WTC11 (cell line): ENCODE results near the gene TBC1D22A. TPM values are rescaled to one million over a fixed set of nuclear protein-coding genes. Genes with fewer than 3 reads are reported as not detected.

Source experiments
- ATAC-seq: fragments of 200-7000 bp; cut with Tn5 transposase; 2 replicates; pipeline ENCODE4 v1.10.0; 2021; ENCODE audit warnings: mild to moderate bottlenecking, moderate library complexity
- CTCF ChIA-PET: fragments of 300-600 bp; sonication (Branson Sonifier 250); formaldehyde crosslinking; loops from one replicate; lab custom pipeline; 2021; ENCODE audit warnings: antibody characterized with exemption; lab: Charles Lee
- POLR2A ChIA-PET: fragments of 350-600 bp; sonication (Branson Sonifier 250); formaldehyde crosslinking; loops from one replicate; lab custom pipeline; 2021; ENCODE audit warnings: antibody characterized with exemption; lab: Charles Lee
- DNase-seq: peaks from one replicate; pipeline ENCODE4 v3.0.0; 2021; ENCODE audit warnings: low spot score
- H3K27ac Mint-ChIP-seq: 2 replicates; pipeline ENCODE4 v1.8.0; 2021; ENCODE audit warnings: mixed read lengths
- H3K27me3 Mint-ChIP-seq: 2 replicates; pipeline ENCODE4 v1.8.0; 2021; ENCODE audit warnings: low read depth, mild to moderate bottlenecking, moderate library complexity, mixed read lengths
- H3K36me3 Mint-ChIP-seq: 2 replicates; pipeline ENCODE4 v1.8.0; 2021; ENCODE audit warnings: mixed read lengths
- H3K4me1 Mint-ChIP-seq: 2 replicates; pipeline ENCODE4 v1.8.0; 2022; ENCODE audit warnings: mixed read lengths
- H3K4me3 Mint-ChIP-seq: 2 replicates; pipeline ENCODE4 v1.8.0; 2021; ENCODE audit warnings: mild to moderate bottlenecking, moderate library complexity, mixed read lengths
- H3K9me3 Mint-ChIP-seq: 2 replicates; pipeline ENCODE4 v1.8.0; 2021; ENCODE audit warnings: mixed read lengths
- CBFB ChIP-seq: sonication (generic); formaldehyde crosslinking; IDR thresholded peaks from 2 replicates; pipeline ENCODE4 v1.8.1; 2022; ENCODE audit warnings: mild to moderate bottlenecking, low read depth, missing genetic modification reagents
- ESRRA ChIP-seq: sonication (generic); formaldehyde crosslinking; IDR thresholded peaks from 2 replicates; pipeline ENCODE4 v1.8.1; 2022; ENCODE audit warnings: mild to moderate bottlenecking, missing genetic modification reagents, borderline replicate concordance
- FOXP1 ChIP-seq: sonication (generic); formaldehyde crosslinking; IDR thresholded peaks from 2 replicates; pipeline ENCODE4 v1.8.0; 2022; ENCODE audit warnings: missing genetic modification reagents, mild to moderate bottlenecking, moderate library complexity, borderline replicate concordance
- GABPB1 ChIP-seq: sonication (generic); formaldehyde crosslinking; IDR thresholded peaks from 2 replicates; pipeline ENCODE4 v1.8.1; 2023; ENCODE audit warnings: mild to moderate bottlenecking, missing genetic modification reagents
- JUN ChIP-seq: sonication (generic); formaldehyde crosslinking; IDR thresholded peaks from 2 replicates; pipeline ENCODE4 v1.8.0; 2023; ENCODE audit warnings: mild to moderate bottlenecking, missing genetic modification reagents
- KAT7 ChIP-seq: sonication (generic); formaldehyde crosslinking; IDR thresholded peaks from 2 replicates; pipeline ENCODE4 v1.8.1; 2023; ENCODE audit warnings: missing genetic modification reagents, mild to moderate bottlenecking, borderline replicate concordance
- NFYB ChIP-seq: sonication (generic); formaldehyde crosslinking; conservative IDR thresholded peaks from 2 replicates; pipeline ENCODE4 v1.8.0; 2022; ENCODE audit warnings: low read depth, missing genetic modification reagents
- NR2C2 ChIP-seq: sonication (generic); formaldehyde crosslinking; IDR thresholded peaks from 2 replicates; pipeline ENCODE4 v1.8.0; 2022; ENCODE audit warnings: mild to moderate bottlenecking, missing genetic modification reagents
- PRRX2 ChIP-seq: fragments of 250-450 bp; sonication (Bioruptor Pico); IDR thresholded peaks from 2 replicates; pipeline ENCODE4 v1.8.0; 2021; ENCODE audit warnings: mild to moderate bottlenecking
- RORB ChIP-seq: fragments of 250-450 bp; sonication (Bioruptor Pico); IDR thresholded peaks from 2 replicates; pipeline ENCODE4 v1.9.0; 2021; ENCODE audit warnings: mild to moderate bottlenecking
- TP53 ChIP-seq: sonication (generic); formaldehyde crosslinking; IDR thresholded peaks from 2 replicates; pipeline ENCODE4 v1.8.1; 2023; ENCODE audit warnings: mild to moderate bottlenecking, missing genetic modification reagents
- ZNF138 ChIP-seq: sonication (generic); formaldehyde crosslinking; conservative IDR thresholded peaks from 2 replicates; pipeline ENCODE4 v1.8.1; 2022; ENCODE audit warnings: mild to moderate bottlenecking, moderate library complexity, missing genetic modification reagents
- ZNF317 ChIP-seq: sonication (generic); formaldehyde crosslinking; IDR thresholded peaks from 2 replicates; pipeline ENCODE4 v1.8.1; 2023; ENCODE audit warnings: low read depth, mild to moderate bottlenecking, moderate library complexity, missing genetic modification reagents, borderline replicate concordance
- ZNF416 ChIP-seq: fragments of 250-450 bp; sonication (Bioruptor Pico); IDR thresholded peaks from 2 replicates; pipeline ENCODE4 v1.9.0; 2021; ENCODE audit warnings: mild to moderate bottlenecking, inconsistent platforms
- total RNA-seq: library from RNA; stranded (reverse); gene quantifications from 3 replicates; pipeline ENCODE4 v1.2.3, GENCODE V29; 2021
- TF ChIP-seq, protein P1 (sequence below): sonication (generic); formaldehyde crosslinking; IDR thresholded peaks from 2 replicates; pipeline ENCODE4 v1.8.1; 2023; ENCODE audit warnings: mild to moderate bottlenecking, missing genetic modification reagents, borderline replicate concordance
- TF ChIP-seq, protein P2 (sequence below): sonication (generic); formaldehyde crosslinking; IDR thresholded peaks from 2 replicates; pipeline ENCODE4 v1.8.1; 2022; ENCODE audit warnings: low read depth, mild to moderate bottlenecking, moderate library complexity, missing genetic modification reagents, borderline replicate concordance
- TF ChIP-seq, protein P3 (sequence below): fragments of 250-450 bp; sonication (Bioruptor Pico); IDR thresholded peaks from 2 replicates; pipeline ENCODE4 v1.9.0; 2021; ENCODE audit warnings: mild to moderate bottlenecking
- TF ChIP-seq, protein P4 (sequence below): fragments of 250-450 bp; sonication (Bioruptor Pico); IDR thresholded peaks from 2 replicates; pipeline ENCODE4 v1.9.0; 2021; ENCODE audit warnings: mild to moderate bottlenecking
- TF ChIP-seq, protein P5 (sequence below): sonication (generic); formaldehyde crosslinking; IDR thresholded peaks from 2 replicates; pipeline ENCODE4 v1.8.0; 2022; ENCODE audit warnings: missing genetic modification reagents
- TF ChIP-seq, protein P6 (sequence below): sonication (generic); formaldehyde crosslinking; IDR thresholded peaks from 2 replicates; pipeline ENCODE4 v1.8.1; 2022; ENCODE audit warnings: mild to moderate bottlenecking, moderate library complexity, missing genetic modification reagents

TBC1D22A gene
- total RNA-seq, 1 experiment from 2014 or later: 18.1 TPM

DNA sequence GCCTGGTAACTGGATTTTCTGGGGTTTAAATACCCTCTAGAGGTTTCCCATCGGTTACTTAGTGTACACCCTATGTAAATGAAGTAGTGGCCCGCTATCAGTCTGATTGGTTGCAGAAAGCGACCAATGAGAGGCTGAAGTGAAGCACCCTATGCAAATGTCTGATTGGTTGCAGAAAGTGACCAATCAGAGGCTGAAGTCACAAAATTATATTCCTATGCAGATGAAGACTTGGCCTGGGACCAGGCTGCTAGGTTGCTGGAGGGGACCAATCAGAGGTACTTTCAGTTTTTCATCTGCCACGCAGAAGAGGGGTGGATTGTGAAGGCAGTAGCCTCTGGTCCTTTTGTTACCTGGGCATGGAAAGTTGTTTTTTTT lies 134.8 kb downstream of the TBC1D22A start (continued):
- TF ChIP-seq, protein P1, sequence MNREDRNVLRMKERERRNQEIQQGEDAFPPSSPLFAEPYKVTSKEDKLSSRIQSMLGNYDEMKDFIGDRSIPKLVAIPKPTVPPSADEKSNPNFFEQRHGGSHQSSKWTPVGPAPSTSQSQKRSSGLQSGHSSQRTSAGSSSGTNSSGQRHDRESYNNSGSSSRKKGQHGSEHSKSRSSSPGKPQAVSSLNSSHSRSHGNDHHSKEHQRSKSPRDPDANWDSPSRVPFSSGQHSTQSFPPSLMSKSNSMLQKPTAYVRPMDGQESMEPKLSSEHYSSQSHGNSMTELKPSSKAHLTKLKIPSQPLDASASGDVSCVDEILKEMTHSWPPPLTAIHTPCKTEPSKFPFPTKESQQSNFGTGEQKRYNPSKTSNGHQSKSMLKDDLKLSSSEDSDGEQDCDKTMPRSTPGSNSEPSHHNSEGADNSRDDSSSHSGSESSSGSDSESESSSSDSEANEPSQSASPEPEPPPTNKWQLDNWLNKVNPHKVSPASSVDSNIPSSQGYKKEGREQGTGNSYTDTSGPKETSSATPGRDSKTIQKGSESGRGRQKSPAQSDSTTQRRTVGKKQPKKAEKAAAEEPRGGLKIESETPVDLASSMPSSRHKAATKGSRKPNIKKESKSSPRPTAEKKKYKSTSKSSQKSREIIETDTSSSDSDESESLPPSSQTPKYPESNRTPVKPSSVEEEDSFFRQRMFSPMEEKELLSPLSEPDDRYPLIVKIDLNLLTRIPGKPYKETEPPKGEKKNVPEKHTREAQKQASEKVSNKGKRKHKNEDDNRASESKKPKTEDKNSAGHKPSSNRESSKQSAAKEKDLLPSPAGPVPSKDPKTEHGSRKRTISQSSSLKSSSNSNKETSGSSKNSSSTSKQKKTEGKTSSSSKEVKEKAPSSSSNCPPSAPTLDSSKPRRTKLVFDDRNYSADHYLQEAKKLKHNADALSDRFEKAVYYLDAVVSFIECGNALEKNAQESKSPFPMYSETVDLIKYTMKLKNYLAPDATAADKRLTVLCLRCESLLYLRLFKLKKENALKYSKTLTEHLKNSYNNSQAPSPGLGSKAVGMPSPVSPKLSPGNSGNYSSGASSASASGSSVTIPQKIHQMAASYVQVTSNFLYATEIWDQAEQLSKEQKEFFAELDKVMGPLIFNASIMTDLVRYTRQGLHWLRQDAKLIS (CRISPR knock-in tag): no peak

DNA sequence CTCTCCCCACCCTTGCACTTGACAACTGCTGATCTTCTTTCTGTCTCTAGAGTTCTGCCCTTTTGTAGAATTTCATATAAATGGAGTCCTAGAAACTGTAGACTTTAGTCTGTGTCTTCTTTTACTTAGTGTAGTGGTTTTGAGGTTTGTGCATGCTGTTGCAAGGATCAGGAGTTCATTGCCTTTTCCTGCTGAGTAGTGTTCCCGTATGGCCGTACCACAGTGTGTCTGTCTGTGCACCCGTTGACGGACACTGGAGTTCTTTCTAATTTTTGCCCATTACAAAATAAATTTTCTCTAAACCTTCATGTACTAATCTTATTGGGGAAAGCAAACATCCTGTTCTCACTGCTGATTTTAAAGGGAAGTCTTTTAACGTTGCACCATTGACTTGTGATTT lies 138.1 kb downstream of the TBC1D22A start:
- H3K4me3 Mint-ChIP-seq: no peak overlapping the region
- H3K36me3 Mint-ChIP-seq: peaks cover 8% of the 10 kb centered on the region
- ATAC-seq: no peak
- peak overlapping the region; percentile 2; the same call in 1 of the 2 replicates for H3K27ac Mint-ChIP-seq
- ChIA-PET POLR2A (no interaction called here), CTCF (no interaction called here)
- peaks cover 16% of the 10 kb centered on the region for H3K4me1 Mint-ChIP-seq
- H3K9me3 Mint-ChIP-seq: no peaks in the 10 kb centered on the region; the same call in 1 of the 2 replicates
- TF ChIP-seq FOXP1 (CRISPR knock-in tag) (no peak), CBFB (CRISPR knock-in tag) (no peak), ZNF138 (no peak), JUN (CRISPR knock-in tag) (no peak), RORB (no peak), GABPB1 (CRISPR knock-in tag) (no peak), ZNF416 (no peak), NR2C2 (CRISPR knock-in tag) (no peak), PRRX2 (CRISPR knock-in tag) (no peak), NFYB (no peak), KAT7 (no peak), ZNF317 (CRISPR knock-in tag) (no peak), TP53 (CRISPR knock-in tag) (no peak), ESRRA (CRISPR knock-in tag) (no peak)
- TF ChIP-seq, protein P2, sequence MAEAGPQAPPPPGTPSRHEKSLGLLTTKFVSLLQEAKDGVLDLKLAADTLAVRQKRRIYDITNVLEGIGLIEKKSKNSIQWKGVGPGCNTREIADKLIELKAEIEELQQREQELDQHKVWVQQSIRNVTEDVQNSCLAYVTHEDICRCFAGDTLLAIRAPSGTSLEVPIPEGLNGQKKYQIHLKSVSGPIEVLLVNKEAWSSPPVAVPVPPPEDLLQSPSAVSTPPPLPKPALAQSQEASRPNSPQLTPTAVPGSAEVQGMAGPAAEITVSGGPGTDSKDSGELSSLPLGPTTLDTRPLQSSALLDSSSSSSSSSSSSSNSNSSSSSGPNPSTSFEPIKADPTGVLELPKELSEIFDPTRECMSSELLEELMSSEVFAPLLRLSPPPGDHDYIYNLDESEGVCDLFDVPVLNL: no peak
- TF ChIP-seq, protein P1 (CRISPR knock-in tag): no peak
- TF ChIP-seq, protein P3, sequence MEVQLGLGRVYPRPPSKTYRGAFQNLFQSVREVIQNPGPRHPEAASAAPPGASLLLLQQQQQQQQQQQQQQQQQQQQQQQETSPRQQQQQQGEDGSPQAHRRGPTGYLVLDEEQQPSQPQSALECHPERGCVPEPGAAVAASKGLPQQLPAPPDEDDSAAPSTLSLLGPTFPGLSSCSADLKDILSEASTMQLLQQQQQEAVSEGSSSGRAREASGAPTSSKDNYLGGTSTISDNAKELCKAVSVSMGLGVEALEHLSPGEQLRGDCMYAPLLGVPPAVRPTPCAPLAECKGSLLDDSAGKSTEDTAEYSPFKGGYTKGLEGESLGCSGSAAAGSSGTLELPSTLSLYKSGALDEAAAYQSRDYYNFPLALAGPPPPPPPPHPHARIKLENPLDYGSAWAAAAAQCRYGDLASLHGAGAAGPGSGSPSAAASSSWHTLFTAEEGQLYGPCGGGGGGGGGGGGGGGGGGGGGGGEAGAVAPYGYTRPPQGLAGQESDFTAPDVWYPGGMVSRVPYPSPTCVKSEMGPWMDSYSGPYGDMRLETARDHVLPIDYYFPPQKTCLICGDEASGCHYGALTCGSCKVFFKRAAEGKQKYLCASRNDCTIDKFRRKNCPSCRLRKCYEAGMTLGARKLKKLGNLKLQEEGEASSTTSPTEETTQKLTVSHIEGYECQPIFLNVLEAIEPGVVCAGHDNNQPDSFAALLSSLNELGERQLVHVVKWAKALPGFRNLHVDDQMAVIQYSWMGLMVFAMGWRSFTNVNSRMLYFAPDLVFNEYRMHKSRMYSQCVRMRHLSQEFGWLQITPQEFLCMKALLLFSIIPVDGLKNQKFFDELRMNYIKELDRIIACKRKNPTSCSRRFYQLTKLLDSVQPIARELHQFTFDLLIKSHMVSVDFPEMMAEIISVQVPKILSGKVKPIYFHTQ: no peak
- TF ChIP-seq, protein P4, sequence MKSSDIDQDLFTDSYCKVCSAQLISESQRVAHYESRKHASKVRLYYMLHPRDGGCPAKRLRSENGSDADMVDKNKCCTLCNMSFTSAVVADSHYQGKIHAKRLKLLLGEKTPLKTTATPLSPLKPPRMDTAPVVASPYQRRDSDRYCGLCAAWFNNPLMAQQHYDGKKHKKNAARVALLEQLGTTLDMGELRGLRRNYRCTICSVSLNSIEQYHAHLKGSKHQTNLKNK (CRISPR knock-in tag): no peak
- TF ChIP-seq, protein P5, sequence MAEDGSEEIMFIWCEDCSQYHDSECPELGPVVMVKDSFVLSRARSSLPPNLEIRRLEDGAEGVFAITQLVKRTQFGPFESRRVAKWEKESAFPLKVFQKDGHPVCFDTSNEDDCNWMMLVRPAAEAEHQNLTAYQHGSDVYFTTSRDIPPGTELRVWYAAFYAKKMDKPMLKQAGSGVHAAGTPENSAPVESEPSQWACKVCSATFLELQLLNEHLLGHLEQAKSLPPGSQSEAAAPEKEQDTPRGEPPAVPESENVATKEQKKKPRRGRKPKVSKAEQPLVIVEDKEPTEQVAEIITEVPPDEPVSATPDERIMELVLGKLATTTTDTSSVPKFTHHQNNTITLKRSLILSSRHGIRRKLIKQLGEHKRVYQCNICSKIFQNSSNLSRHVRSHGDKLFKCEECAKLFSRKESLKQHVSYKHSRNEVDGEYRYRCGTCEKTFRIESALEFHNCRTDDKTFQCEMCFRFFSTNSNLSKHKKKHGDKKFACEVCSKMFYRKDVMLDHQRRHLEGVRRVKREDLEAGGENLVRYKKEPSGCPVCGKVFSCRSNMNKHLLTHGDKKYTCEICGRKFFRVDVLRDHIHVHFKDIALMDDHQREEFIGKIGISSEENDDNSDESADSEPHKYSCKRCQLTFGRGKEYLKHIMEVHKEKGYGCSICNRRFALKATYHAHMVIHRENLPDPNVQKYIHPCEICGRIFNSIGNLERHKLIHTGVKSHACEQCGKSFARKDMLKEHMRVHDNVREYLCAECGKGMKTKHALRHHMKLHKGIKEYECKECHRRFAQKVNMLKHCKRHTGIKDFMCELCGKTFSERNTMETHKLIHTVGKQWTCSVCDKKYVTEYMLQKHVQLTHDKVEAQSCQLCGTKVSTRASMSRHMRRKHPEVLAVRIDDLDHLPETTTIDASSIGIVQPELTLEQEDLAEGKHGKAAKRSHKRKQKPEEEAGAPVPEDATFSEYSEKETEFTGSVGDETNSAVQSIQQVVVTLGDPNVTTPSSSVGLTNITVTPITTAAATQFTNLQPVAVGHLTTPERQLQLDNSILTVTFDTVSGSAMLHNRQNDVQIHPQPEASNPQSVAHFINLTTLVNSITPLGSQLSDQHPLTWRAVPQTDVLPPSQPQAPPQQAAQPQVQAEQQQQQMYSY (CRISPR knock-in tag): no peak
- TF ChIP-seq, protein P6, sequence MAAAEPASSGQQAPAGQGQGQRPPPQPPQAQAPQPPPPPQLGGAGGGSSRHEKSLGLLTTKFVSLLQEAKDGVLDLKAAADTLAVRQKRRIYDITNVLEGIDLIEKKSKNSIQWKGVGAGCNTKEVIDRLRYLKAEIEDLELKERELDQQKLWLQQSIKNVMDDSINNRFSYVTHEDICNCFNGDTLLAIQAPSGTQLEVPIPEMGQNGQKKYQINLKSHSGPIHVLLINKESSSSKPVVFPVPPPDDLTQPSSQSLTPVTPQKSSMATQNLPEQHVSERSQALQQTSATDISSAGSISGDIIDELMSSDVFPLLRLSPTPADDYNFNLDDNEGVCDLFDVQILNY (CRISPR knock-in tag): no peak
- no peaks in the 10 kb centered on the region for H3K27me3 Mint-ChIP-seq
- DNase-seq: no peak
